H9 (cell line): Measurements from ENCODE around the gene ANTKMT. TPM values are rescaled to one million over a fixed set of nuclear protein-coding genes. Genes with fewer than 3 reads are reported as not detected.
"Not testable (repeated sequence)": the region's sequence is repeated elsewhere in the genome, so short reads cannot be mapped to it uniquely, and the experiment has no call there.

Experiments used
- DNase-seq: peaks from one replicate; pipeline ENCODE4 v3.0.0-alpha.2; 2017
- H2AFZ ChIP-seq: one replicate; pipeline ENCODE4 v1.6.1; 2013; ENCODE audit warnings: mild to moderate bottlenecking, low read length, control low read depth, moderate library complexity
- H2AK5ac ChIP-seq: 2 replicates; pipeline ENCODE4 v1.6.1; 2013; ENCODE audit warnings: low read length, control low read depth, mixed read lengths; ENCODE audit not compliant: insufficient read length
- H2BK120ac ChIP-seq: one replicate; pipeline ENCODE4 v1.6.1; 2013; ENCODE audit warnings: low read depth, mild to moderate bottlenecking, low read length, control low read depth, inconsistent platforms; ENCODE audit not compliant: poor library complexity, severe bottlenecking
- H2BK12ac ChIP-seq: 2 replicates; pipeline ENCODE4 v1.6.1; 2013; ENCODE audit warnings: low read length, control low read depth, mixed read lengths, low read depth; ENCODE audit not compliant: insufficient read length
- H2BK15ac ChIP-seq: 2 replicates; pipeline ENCODE4 v1.6.1; 2013; ENCODE audit warnings: low read depth, low read length, control low read depth
- H2BK20ac ChIP-seq: one replicate; pipeline ENCODE4 v1.6.1; 2013; ENCODE audit warnings: low read depth, mild to moderate bottlenecking, low read length, control low read depth, inconsistent platforms; ENCODE audit not compliant: poor library complexity, severe bottlenecking
- H2BK5ac ChIP-seq: 2 replicates; pipeline ENCODE4 v1.6.1; 2013; ENCODE audit warnings: low read length, control low read depth, mixed read lengths; ENCODE audit not compliant: insufficient read length
- H3K14ac ChIP-seq: 2 replicates; pipeline ENCODE4 v1.6.1; 2013; ENCODE audit warnings: low read length, control low read depth; ENCODE audit not compliant: insufficient read depth
- H3K18ac ChIP-seq: 2 replicates; pipeline ENCODE4 v1.6.1; 2013; ENCODE audit warnings: low read depth, mild to moderate bottlenecking, mixed read lengths, low read length, control low read depth; ENCODE audit not compliant: insufficient read length
- H3K23ac ChIP-seq: 2 replicates; pipeline ENCODE4 v1.6.1; 2013; ENCODE audit warnings: low read length, control low read depth, mixed read lengths, low read depth; ENCODE audit not compliant: insufficient read length
- H3K23me2 ChIP-seq: 2 replicates; pipeline ENCODE4 v1.6.1; 2013; ENCODE audit warnings: low read depth, mild to moderate bottlenecking, mixed read lengths, low read length, control low read depth; ENCODE audit not compliant: insufficient read length, poor library complexity, severe bottlenecking
- H3K27ac ChIP-seq: 2 replicates; pipeline ENCODE4 v1.5.1; 2013; ENCODE audit warnings: low read length, control low read depth, mixed read lengths, low read depth; ENCODE audit not compliant: insufficient read length
- H3K27me3 ChIP-seq: 2 replicates; pipeline ENCODE4 v1.6.1; 2013; ENCODE audit warnings: low read length, control low read depth, inconsistent platforms; ENCODE audit not compliant: insufficient read depth
- H3K4ac ChIP-seq: 2 replicates; pipeline ENCODE4 v1.6.1; 2013; ENCODE audit warnings: low read depth, mild to moderate bottlenecking, control low read depth, inconsistent platforms, low read length, moderate library complexity
- H3K4me1 ChIP-seq: 2 replicates; pipeline ENCODE4 v1.6.1; 2013; ENCODE audit warnings: low read length, control low read depth, inconsistent platforms; ENCODE audit not compliant: insufficient read depth
- H3K4me2 ChIP-seq: 2 replicates; pipeline ENCODE4 v1.6.1; 2013; ENCODE audit warnings: low read length, control low read depth, mixed read lengths; ENCODE audit not compliant: insufficient read length, insufficient read depth
- H3K56ac ChIP-seq: 2 replicates; pipeline ENCODE4 v1.6.1; 2013; ENCODE audit warnings: low read depth, mild to moderate bottlenecking, mixed read lengths, low read length, control low read depth; ENCODE audit not compliant: insufficient read length
- H3K79me1 ChIP-seq: 2 replicates; pipeline ENCODE4 v1.6.1; 2013; ENCODE audit warnings: low read depth, mild to moderate bottlenecking, moderate library complexity, low read length, control low read depth, inconsistent platforms; ENCODE audit not compliant: insufficient read depth, poor library complexity, severe bottlenecking
- H3K79me2 ChIP-seq: 2 replicates; pipeline ENCODE4 v1.6.1; 2013; ENCODE audit warnings: low read length, control low read depth, inconsistent platforms; ENCODE audit not compliant: insufficient read depth
- H3K9ac ChIP-seq: 2 replicates; pipeline ENCODE4 v1.6.1; 2013; ENCODE audit warnings: low read length, control low read depth, mixed read lengths; ENCODE audit not compliant: insufficient read length; ENCODE audit errors: extremely low read depth
- H3K9me3 ChIP-seq: one replicate; pipeline ENCODE4 v1.6.1; 2013; ENCODE audit warnings: low read depth, low read length, inconsistent platforms; ENCODE audit not compliant: control insufficient read depth
- H3T11ph ChIP-seq: one replicate; pipeline ENCODE4 v1.6.1; 2013; ENCODE audit warnings: mild to moderate bottlenecking, low read length, control low read depth, inconsistent platforms
- H4K20me1 ChIP-seq: one replicate; pipeline ENCODE4 v1.6.1; 2013; ENCODE audit not compliant: control insufficient read depth, insufficient read length, insufficient read depth
- H4K5ac ChIP-seq: 2 replicates; pipeline ENCODE4 v1.6.1; 2013; ENCODE audit warnings: low read depth, mild to moderate bottlenecking, mixed read lengths, low read length, control low read depth; ENCODE audit not compliant: insufficient read length
- H4K8ac ChIP-seq: replicated peaks from 2 replicates; pipeline ENCODE4 v1.6.1; 2013; ENCODE audit warnings: low read length, control low read depth, mixed read lengths, low read depth; ENCODE audit not compliant: insufficient read length
- H4K91ac ChIP-seq: 2 replicates; pipeline ENCODE4 v1.6.1; 2013; ENCODE audit warnings: low read depth, mild to moderate bottlenecking, moderate library complexity, mixed read lengths, low read length, control low read depth; ENCODE audit not compliant: insufficient read length
- H3K27ac Mint-ChIP-seq, 3 experiments: 2 replicates in 2 of 3; 3 replicates in 1 of 3; pipeline ENCODE4 v1.8.0; 2020 to 2021; ENCODE audit warnings: mixed read lengths in 3 of 3, mild to moderate bottlenecking in 1 of 3, moderate library complexity in 1 of 3
- H3K27me3 Mint-ChIP-seq: 2 replicates; pipeline ENCODE4 v1.8.0; 2021; ENCODE audit warnings: low read depth, mild to moderate bottlenecking, moderate library complexity, mixed read lengths
- H3K36me3 Mint-ChIP-seq, 3 experiments: 2 replicates in 2 of 3; 3 replicates in 1 of 3; pipeline ENCODE4 v1.8.0; 2020 to 2021; ENCODE audit warnings: low read depth in 3 of 3, mixed read lengths in 3 of 3; ENCODE audit not compliant: insufficient read depth in 1 of 3
- H3K4me1 Mint-ChIP-seq, 2 experiments: 2 replicates each; pipeline ENCODE4 v1.8.0; 2020; ENCODE audit warnings: mixed read lengths in 2 of 2
- H3K4me3 Mint-ChIP-seq, 2 experiments: 2 replicates in 1 of 2; 3 replicates in 1 of 2; pipeline ENCODE4 v1.8.0; 2020 to 2021; ENCODE audit warnings: mild to moderate bottlenecking in 2 of 2, mixed read lengths in 2 of 2, moderate library complexity in 1 of 2
- H3K9me3 Mint-ChIP-seq, 2 experiments: 2 replicates in 1 of 2; 3 replicates in 1 of 2; pipeline ENCODE4 v1.8.0; 2020; ENCODE audit warnings: mild to moderate bottlenecking in 2 of 2, mixed read lengths in 2 of 2, moderate library complexity in 1 of 2
- WGBS: extraction: QIAGEN DNeasy Blood & Tissue Kit; methylation state at CpG from one replicate; pipeline ENCODE4 v1.1.7; 2013; ENCODE audit warnings: missing lambda C conversion rate, low lambda C conversion rate, mixed read lengths; ENCODE audit not compliant: insufficient read length; ENCODE audit errors: extremely low coverage; 5-methylcytosine and 5-hydroxymethylcytosine counted together
- total RNA-seq: library from RNA; stranded (reverse); gene quantifications from 2 replicates; pipeline ENCODE4 v1.2.1, GENCODE V29; 2021
- TF ChIP-seq, protein P1 (sequence below): fragments of 200-600 bp; sonication (generic); conservative IDR thresholded peaks from 3 replicates; pipeline ENCODE4 v1.8.0; 2021; ENCODE audit warnings: antibody characterized with exemption, mild to moderate bottlenecking

Gene ANTKMT
- total RNA-seq, 1 experiment from 2014 or later, result 31.5 TPM

GRCh38 chr16:741986-742629 is 21.2 kb downstream of the ANTKMT start:
- H2BK15ac ChIP-seq, result no peak overlapping the region
- H4K8ac ChIP-seq, result no peak overlapping the region
- H3K14ac ChIP-seq, result no peak overlapping the region
- no peak overlapping the region for H2AK5ac ChIP-seq
- H4K20me1 ChIP-seq, result no peaks in the 10 kb centered on the region
- no peak overlapping the region for H2BK20ac ChIP-seq
- no peak overlapping the region for H3K9ac ChIP-seq
- H4K5ac ChIP-seq, result no peak overlapping the region
- TF ChIP-seq, protein P1, sequence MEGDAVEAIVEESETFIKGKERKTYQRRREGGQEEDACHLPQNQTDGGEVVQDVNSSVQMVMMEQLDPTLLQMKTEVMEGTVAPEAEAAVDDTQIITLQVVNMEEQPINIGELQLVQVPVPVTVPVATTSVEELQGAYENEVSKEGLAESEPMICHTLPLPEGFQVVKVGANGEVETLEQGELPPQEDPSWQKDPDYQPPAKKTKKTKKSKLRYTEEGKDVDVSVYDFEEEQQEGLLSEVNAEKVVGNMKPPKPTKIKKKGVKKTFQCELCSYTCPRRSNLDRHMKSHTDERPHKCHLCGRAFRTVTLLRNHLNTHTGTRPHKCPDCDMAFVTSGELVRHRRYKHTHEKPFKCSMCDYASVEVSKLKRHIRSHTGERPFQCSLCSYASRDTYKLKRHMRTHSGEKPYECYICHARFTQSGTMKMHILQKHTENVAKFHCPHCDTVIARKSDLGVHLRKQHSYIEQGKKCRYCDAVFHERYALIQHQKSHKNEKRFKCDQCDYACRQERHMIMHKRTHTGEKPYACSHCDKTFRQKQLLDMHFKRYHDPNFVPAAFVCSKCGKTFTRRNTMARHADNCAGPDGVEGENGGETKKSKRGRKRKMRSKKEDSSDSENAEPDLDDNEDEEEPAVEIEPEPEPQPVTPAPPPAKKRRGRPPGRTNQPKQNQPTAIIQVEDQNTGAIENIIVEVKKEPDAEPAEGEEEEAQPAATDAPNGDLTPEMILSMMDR, result no peak
- peaks cover 10% of the 10 kb centered on the region for H3K23me2 ChIP-seq
- H3K4me1 Mint-ChIP-seq, result peaks cover 9 to 15% of the 10 kb centered on the region in 2 experiments
- H3K4me2 ChIP-seq, result no peak overlapping the region
- no peaks in the 10 kb centered on the region for H3K9me3 Mint-ChIP-seq
- H3K79me2 ChIP-seq, result no peaks in the 10 kb centered on the region
- H3T11ph ChIP-seq, result no peak overlapping the region
- H3K27ac ChIP-seq, result no peak overlapping the region
- no peak overlapping the region for H2BK12ac ChIP-seq
- no peak overlapping the region for H2AFZ ChIP-seq
- H4K91ac ChIP-seq, result no peak overlapping the region
- DNase-seq, result no peak
- H3K27me3 Mint-ChIP-seq, result no peaks in the 10 kb centered on the region
- H2BK5ac ChIP-seq, result no peak overlapping the region
- no peak overlapping the region for H3K56ac ChIP-seq
- H3K27ac Mint-ChIP-seq, result no peak overlapping the region
- H3K79me1 ChIP-seq, result no peaks in the 10 kb centered on the region
- peaks cover 2% of the 10 kb centered on the region; the same call in 1 of the 2 replicates for H3K4me1 ChIP-seq
- peak overlapping the region; percentile 73 to 92 for H3K4me3 Mint-ChIP-seq
- H3K9me3 ChIP-seq, result no peaks in the 10 kb centered on the region
- WGBS, result no CpG with 5 or more reads among the region's 15 CpGs
- no peak overlapping the region for H2BK120ac ChIP-seq
- peaks cover 2 to 12% (median 8%) of the 10 kb centered on the region in 3 experiments; a peak in 5 of 7 replicates for H3K36me3 Mint-ChIP-seq
- no peaks in the 10 kb centered on the region for H3K27me3 ChIP-seq
- no peak overlapping the region for H3K23ac ChIP-seq
- H3K4ac ChIP-seq, result no peak overlapping the region
- no peak overlapping the region for H3K18ac ChIP-seq

GRCh38 chr16:742894-743293 is 21.9 kb downstream of the ANTKMT start:
- H3K4ac ChIP-seq, H4K20me1 ChIP-seq, H2AFZ ChIP-seq, H3K27me3 ChIP-seq, H3K9me3 Mint-ChIP-seq, H4K8ac ChIP-seq, H3K36me3 Mint-ChIP-seq, H3K27me3 Mint-ChIP-seq, H3K79me2 ChIP-seq, H3K14ac ChIP-seq, H2BK15ac ChIP-seq, H3K79me1 ChIP-seq, DNase-seq, H3K56ac ChIP-seq, H3K9ac ChIP-seq, H4K5ac ChIP-seq, H3T11ph ChIP-seq, H3K4me2 ChIP-seq, H3K4me3 Mint-ChIP-seq, H3K27ac Mint-ChIP-seq, H3K4me1 Mint-ChIP-seq, H2BK5ac ChIP-seq, H4K91ac ChIP-seq, H3K23ac ChIP-seq, H3K4me1 ChIP-seq, H3K27ac ChIP-seq, H3K9me3 ChIP-seq, H2AK5ac ChIP-seq, H2BK12ac ChIP-seq, H2BK120ac ChIP-seq, H3K23me2 ChIP-seq, H2BK20ac ChIP-seq, H3K18ac ChIP-seq: not testable (repeated sequence)
- no CpG with 5 or more reads among the region's 14 CpGs for WGBS
